ENCODE data around the gene CAMKMT. TPM values are rescaled to one million over a fixed set of nuclear protein-coding genes. Genes with fewer than 3 reads are reported as not detected.
A peak's percentile ranks its signal among the peaks of the same experiment; 100 is the strongest.

The CAMKMT gene
- total and polyA plus RNA-seq, 2 experiments from 2014 or later = 26.5 to 29.5 TPM

DNA sequence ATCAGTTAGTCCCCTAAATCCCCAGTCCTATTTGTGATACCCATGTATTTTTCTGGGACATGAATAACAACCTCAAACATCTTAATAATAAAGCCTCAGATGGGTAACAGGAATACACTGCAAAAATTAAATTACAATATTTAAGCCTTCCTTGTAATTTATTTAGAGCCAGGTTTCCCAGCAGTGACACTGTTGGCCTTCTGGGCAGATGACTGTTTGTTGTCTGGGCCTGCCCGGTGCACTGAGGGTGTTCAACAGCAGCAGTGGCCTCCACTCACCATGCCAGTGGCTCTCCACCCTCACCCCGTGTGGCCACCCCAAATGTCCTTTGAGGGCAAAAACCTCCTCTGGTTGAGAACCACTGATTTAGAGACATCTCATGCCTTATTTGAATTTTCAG lies 309.5 kb downstream of the CAMKMT start (continued):
- TF ChIP-seq EZH2 (IDR thresholded peaks at IDR 0.05; ENCODE audit: low read depth, unreplicated experiment) = no peak
- TF ChIP-seq, protein P1, sequence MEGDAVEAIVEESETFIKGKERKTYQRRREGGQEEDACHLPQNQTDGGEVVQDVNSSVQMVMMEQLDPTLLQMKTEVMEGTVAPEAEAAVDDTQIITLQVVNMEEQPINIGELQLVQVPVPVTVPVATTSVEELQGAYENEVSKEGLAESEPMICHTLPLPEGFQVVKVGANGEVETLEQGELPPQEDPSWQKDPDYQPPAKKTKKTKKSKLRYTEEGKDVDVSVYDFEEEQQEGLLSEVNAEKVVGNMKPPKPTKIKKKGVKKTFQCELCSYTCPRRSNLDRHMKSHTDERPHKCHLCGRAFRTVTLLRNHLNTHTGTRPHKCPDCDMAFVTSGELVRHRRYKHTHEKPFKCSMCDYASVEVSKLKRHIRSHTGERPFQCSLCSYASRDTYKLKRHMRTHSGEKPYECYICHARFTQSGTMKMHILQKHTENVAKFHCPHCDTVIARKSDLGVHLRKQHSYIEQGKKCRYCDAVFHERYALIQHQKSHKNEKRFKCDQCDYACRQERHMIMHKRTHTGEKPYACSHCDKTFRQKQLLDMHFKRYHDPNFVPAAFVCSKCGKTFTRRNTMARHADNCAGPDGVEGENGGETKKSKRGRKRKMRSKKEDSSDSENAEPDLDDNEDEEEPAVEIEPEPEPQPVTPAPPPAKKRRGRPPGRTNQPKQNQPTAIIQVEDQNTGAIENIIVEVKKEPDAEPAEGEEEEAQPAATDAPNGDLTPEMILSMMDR (conservative IDR thresholded peaks at IDR 0.05; ENCODE audit: low read depth in 2 of 2) = no peak
- TF ChIP-seq POLR2AphosphoS5 (IDR thresholded peaks at IDR 0.05; ENCODE audit: low read depth) = no peak

DNA sequence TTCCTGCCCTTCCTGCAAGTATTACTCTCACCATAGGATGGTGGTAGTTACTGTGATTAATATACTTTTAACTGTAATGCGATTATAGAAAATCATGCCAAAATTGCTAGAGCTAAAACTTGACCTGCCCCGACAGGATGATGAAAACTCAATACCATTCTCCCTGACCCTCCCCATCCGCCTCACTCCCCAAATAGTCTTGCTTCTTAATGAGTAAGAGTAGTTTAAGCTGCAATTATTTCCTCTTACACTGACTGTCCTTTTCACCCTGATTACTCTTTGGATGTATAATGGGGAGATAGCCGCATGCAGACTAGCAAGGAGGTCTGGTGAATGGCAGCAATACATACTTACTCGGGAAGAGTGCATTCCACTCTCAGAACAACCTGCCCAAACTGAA lies 310.2 kb downstream of the CAMKMT start:
- TF ChIP-seq, protein P2, sequence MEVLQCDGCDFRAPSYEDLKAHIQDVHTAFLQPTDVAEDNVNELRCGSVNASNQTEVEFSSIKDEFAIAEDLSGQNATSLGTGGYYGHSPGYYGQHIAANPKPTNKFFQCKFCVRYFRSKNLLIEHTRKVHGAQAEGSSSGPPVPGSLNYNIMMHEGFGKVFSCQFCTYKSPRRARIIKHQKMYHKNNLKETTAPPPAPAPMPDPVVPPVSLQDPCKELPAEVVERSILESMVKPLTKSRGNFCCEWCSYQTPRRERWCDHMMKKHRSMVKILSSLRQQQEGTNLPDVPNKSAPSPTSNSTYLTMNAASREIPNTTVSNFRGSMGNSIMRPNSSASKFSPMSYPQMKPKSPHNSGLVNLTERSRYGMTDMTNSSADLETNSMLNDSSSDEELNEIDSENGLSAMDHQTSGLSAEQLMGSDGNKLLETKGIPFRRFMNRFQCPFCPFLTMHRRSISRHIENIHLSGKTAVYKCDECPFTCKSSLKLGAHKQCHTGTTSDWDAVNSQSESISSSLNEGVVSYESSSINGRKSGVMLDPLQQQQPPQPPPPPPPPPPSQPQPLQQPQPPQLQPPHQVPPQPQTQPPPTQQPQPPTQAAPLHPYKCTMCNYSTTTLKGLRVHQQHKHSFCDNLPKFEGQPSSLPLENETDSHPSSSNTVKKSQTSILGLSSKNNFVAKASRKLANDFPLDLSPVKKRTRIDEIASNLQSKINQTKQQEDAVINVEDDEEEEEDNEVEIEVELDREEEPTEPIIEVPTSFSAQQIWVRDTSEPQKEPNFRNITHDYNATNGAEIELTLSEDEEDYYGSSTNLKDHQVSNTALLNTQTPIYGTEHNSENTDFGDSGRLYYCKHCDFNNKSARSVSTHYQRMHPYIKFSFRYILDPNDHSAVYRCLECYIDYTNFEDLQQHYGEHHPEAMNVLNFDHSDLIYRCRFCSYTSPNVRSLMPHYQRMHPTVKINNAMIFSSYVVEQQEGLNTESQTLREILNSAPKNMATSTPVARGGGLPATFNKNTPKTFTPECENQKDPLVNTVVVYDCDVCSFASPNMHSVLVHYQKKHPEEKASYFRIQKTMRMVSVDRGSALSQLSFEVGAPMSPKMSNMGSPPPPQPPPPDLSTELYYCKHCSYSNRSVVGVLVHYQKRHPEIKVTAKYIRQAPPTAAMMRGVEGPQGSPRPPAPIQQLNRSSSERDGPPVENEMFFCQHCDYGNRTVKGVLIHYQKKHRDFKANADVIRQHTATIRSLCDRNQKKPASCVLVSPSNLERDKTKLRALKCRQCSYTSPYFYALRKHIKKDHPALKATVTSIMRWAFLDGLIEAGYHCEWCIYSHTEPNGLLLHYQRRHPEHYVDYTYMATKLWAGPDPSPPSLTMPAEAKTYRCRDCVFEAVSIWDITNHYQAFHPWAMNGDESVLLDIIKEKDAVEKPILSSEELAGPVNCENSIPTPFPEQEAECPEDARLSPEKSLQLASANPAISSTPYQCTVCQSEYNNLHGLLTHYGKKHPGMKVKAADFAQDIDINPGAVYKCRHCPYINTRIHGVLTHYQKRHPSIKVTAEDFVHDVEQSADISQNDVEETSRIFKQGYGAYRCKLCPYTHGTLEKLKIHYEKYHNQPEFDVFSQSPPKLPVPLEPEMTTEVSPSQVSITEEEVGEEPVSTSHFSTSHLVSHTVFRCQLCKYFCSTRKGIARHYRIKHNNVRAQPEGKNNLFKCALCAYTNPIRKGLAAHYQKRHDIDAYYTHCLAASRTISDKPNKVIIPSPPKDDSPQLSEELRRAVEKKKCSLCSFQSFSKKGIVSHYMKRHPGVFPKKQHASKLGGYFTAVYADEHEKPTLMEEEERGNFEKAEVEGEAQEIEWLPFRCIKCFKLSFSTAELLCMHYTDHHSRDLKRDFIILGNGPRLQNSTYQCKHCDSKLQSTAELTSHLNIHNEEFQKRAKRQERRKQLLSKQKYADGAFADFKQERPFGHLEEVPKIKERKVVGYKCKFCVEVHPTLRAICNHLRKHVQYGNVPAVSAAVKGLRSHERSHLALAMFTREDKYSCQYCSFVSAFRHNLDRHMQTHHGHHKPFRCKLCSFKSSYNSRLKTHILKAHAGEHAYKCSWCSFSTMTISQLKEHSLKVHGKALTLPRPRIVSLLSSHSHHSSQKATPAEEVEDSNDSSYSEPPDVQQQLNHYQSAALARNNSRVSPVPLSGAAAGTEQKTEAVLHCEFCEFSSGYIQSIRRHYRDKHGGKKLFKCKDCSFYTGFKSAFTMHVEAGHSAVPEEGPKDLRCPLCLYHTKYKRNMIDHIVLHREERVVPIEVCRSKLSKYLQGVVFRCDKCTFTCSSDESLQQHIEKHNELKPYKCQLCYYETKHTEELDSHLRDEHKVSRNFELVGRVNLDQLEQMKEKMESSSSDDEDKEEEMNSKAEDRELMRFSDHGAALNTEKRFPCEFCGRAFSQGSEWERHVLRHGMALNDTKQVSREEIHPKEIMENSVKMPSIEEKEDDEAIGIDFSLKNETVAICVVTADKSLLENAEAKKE (CRISPR knock-in tag; IDR thresholded peaks at IDR 0.05) = no peak
- no peak for TF ChIP-seq JUNB (IDR thresholded peaks at IDR 0.05; ENCODE audit: unreplicated experiment)
- TF ChIP-seq NANOG (IDR thresholded peaks at IDR 0.05; ENCODE audit: borderline replicate concordance) = no peak
- no peak for TF ChIP-seq EZH2phosphoT487 (IDR thresholded peaks at IDR 0.05; ENCODE audit: unreplicated experiment)
- no peak for TF ChIP-seq POLR2AphosphoS5 (IDR thresholded peaks at IDR 0.05; ENCODE audit: low read depth)
- TF ChIP-seq, protein P3, sequence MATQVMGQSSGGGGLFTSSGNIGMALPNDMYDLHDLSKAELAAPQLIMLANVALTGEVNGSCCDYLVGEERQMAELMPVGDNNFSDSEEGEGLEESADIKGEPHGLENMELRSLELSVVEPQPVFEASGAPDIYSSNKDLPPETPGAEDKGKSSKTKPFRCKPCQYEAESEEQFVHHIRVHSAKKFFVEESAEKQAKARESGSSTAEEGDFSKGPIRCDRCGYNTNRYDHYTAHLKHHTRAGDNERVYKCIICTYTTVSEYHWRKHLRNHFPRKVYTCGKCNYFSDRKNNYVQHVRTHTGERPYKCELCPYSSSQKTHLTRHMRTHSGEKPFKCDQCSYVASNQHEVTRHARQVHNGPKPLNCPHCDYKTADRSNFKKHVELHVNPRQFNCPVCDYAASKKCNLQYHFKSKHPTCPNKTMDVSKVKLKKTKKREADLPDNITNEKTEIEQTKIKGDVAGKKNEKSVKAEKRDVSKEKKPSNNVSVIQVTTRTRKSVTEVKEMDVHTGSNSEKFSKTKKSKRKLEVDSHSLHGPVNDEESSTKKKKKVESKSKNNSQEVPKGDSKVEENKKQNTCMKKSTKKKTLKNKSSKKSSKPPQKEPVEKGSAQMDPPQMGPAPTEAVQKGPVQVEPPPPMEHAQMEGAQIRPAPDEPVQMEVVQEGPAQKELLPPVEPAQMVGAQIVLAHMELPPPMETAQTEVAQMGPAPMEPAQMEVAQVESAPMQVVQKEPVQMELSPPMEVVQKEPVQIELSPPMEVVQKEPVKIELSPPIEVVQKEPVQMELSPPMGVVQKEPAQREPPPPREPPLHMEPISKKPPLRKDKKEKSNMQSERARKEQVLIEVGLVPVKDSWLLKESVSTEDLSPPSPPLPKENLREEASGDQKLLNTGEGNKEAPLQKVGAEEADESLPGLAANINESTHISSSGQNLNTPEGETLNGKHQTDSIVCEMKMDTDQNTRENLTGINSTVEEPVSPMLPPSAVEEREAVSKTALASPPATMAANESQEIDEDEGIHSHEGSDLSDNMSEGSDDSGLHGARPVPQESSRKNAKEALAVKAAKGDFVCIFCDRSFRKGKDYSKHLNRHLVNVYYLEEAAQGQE (IDR thresholded peaks at IDR 0.05; ENCODE audit: unreplicated experiment) = no peak
- TF ChIP-seq CREB1 (CRISPR knock-in tag; IDR thresholded peaks at IDR 0.05; ENCODE audit: low read depth) = no peak
- TF ChIP-seq ZNF331 (CRISPR knock-in tag; IDR thresholded peaks at IDR 0.05; ENCODE audit: low read depth) = no peak
- TF ChIP-seq STAT1 (IDR thresholded peaks at IDR 0.05; ENCODE audit: unreplicated experiment) = no peak
- no peak for TF ChIP-seq EZH2 (IDR thresholded peaks at IDR 0.05; ENCODE audit: low read depth, unreplicated experiment)
- no peaks in the 10 kb centered on the region for H3K9me2 ChIP-seq (ENCODE audit: insufficient read depth)
- no peak overlapping the region for H3K27ac ChIP-seq (ENCODE audit: low read depth)
- no peaks in the 10 kb centered on the region for H3K36me3 Mint-ChIP-seq (ENCODE audit: low read depth)
- no peaks in the 10 kb centered on the region for H4K20me1 ChIP-seq (replicated peaks; ENCODE audit: insufficient read depth)
- no peaks in the 10 kb centered on the region for H3K79me2 ChIP-seq (replicated peaks; ENCODE audit: insufficient read depth)
- H3K27ac Mint-ChIP-seq = no peak overlapping the region
- H3K4me1 ChIP-seq (ENCODE audit: insufficient read depth) = peaks cover 21% of the 10 kb centered on the region
- no peak for DNase-seq (ENCODE audit: low spot score)
- H3K27me3 Mint-ChIP-seq (ENCODE audit: insufficient read depth, low read depth, poor library complexity) = no peaks in the 10 kb centered on the region
- peak; percentile 21 for ATAC-seq
- H3F3A ChIP-seq (replicated peaks; ENCODE audit: low read depth) = no peaks in the 10 kb centered on the region
- H3K4me1 Mint-ChIP-seq = peaks cover 19% of the 10 kb centered on the region
- H3K27me3 ChIP-seq (ENCODE audit: insufficient read depth) = no peaks in the 10 kb centered on the region
- no peak overlapping the region for H2AFZ ChIP-seq
- H3K4me2 ChIP-seq = no peak overlapping the region
- no peaks in the 10 kb centered on the region for H3K9me3 Mint-ChIP-seq
- no peak overlapping the region for H3K4me3 ChIP-seq
- H3K36me3 ChIP-seq (ENCODE audit: insufficient read depth) = no peaks in the 10 kb centered on the region
- H3K4me3 Mint-ChIP-seq = no peak overlapping the region

All from GM23338 (cell line).